Activated CD4-positive, alpha-beta memory T cell treated with anti-CD3 and anti-CD28 coated beads, Interleukin-2, amount 10 ng/mL, durations not matched to agents 7 days and 5 days (primary cell): ENCODE results near the gene GIGYF2. TPM values are rescaled to one million over a fixed set of nuclear protein-coding genes. Genes with fewer than 3 reads are reported as not detected.

ENCODE experiments used
- CTCF ChIA-PET: fragments of 350-600 bp; sonication (Branson Sonifier 250); formaldehyde crosslinking; loops from one replicate; lab custom pipeline; 2021; ENCODE audit warnings: antibody characterized with exemption, inconsistent platforms; lab: Charles Lee
- POLR2A ChIA-PET: fragments of 350-600 bp; sonication (Branson Sonifier 250); formaldehyde crosslinking; loops from one replicate; lab custom pipeline; 2021; ENCODE audit warnings: antibody characterized with exemption; lab: Charles Lee
- DNase-seq: peaks from one replicate; pipeline ENCODE4 v3.0.0-alpha.2; 2020
- H3K27ac Mint-ChIP-seq: one replicate; pipeline ENCODE4 v1.8.0; 2021; ENCODE audit warnings: mild to moderate bottlenecking, mixed read lengths
- H3K27me3 Mint-ChIP-seq: one replicate; pipeline ENCODE4 v1.8.0; 2021; ENCODE audit warnings: mixed read lengths
- H3K36me3 Mint-ChIP-seq: one replicate; pipeline ENCODE4 v1.8.0; 2021; ENCODE audit warnings: low read depth, mixed read lengths
- H3K4me1 Mint-ChIP-seq: one replicate; pipeline ENCODE4 v1.8.0; 2021; ENCODE audit warnings: mixed read lengths
- H3K4me3 Mint-ChIP-seq: one replicate; pipeline ENCODE4 v1.8.0; 2021; ENCODE audit warnings: mild to moderate bottlenecking, mixed read lengths
- H3K9me3 Mint-ChIP-seq: one replicate; pipeline ENCODE4 v1.8.0; 2021; ENCODE audit warnings: mixed read lengths
- total RNA-seq, 2 experiments: library from RNA; stranded (reverse); gene quantifications; one replicate each; pipeline ENCODE4 v1.2.3, GENCODE V29; 2021

GIGYF2 gene
- total RNA-seq, 2 experiments from 2014 or later: 56.5 to 59.9 TPM

GRCh38 chr2:232809349-232810124 is 112.4 kb downstream of the GIGYF2 start:
- H3K4me3 Mint-ChIP-seq: no peak overlapping the region
- CTCF ChIA-PET: interaction anchor here (0.6 to 2.3 kb wide), 11 partner anchors 12 to 568 kb away, joined by 3 to 8 read pairs (median 4); no protein-coding TSS in a partner anchor
- H3K9me3 Mint-ChIP-seq: no peaks in the 10 kb centered on the region
- peaks cover 49% of the 10 kb centered on the region for H3K36me3 Mint-ChIP-seq
- no peak overlapping the region for H3K27ac Mint-ChIP-seq
- no peak for DNase-seq
- POLR2A ChIA-PET: no interaction called here
- no peaks in the 10 kb centered on the region for H3K27me3 Mint-ChIP-seq
- H3K4me1 Mint-ChIP-seq: peaks cover 3% of the 10 kb centered on the region

DNA sequence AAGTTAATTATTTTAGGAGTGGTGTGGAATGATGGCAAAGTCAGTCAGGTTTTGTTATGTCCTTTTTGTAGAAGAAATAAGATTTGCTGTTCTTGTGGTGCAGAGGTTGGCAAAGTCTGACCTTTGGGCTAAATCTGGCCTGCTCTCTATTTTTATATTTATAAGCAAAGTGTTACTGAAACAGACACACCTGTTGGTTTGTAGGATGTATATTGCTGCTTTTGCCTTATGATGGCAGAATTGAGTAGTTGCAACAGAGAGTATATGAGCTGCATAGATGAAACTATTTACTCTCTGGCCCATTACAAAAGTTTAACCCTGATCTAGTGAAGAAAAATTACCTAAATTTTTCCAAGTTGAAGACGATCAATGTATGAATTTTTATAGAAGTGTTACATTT is 113.3 kb downstream of the GIGYF2 start:
- H3K4me1 Mint-ChIP-seq: peaks cover 3% of the 10 kb centered on the region
- no peak overlapping the region for H3K27ac Mint-ChIP-seq
- DNase-seq: no peak
- peaks cover 52% of the 10 kb centered on the region for H3K36me3 Mint-ChIP-seq
- ChIA-PET POLR2A (no interaction called here), CTCF (interaction anchor here (0.7 to 2.3 kb wide), 6 partner anchors 29 to 441 kb away, joined by 3 to 6 read pairs (median 4); partner anchors contain the start of gene ATG16L1)
- H3K9me3 Mint-ChIP-seq: no peaks in the 10 kb centered on the region
- H3K27me3 Mint-ChIP-seq: no peaks in the 10 kb centered on the region
- no peak overlapping the region for H3K4me3 Mint-ChIP-seq

GRCh38 chr2:232815569-232815968 is 118.4 kb downstream of the GIGYF2 start:
- Mint-ChIP-seq H3K9me3 (no peaks in the 10 kb centered on the region), H3K4me1 (peaks cover 4% of the 10 kb centered on the region), H3K27me3 (no peaks in the 10 kb centered on the region), H3K4me3 (no peak overlapping the region), H3K36me3 (peaks cover 67% of the 10 kb centered on the region), H3K27ac (no peak overlapping the region)
- CTCF ChIA-PET: interaction anchor here (0.5 kb wide), 1 partner anchor 591 kb away, joined by 3 read pairs; no protein-coding TSS in a partner anchor
- no peak for DNase-seq
- POLR2A ChIA-PET: no interaction called here

- H3K9me3 Mint-ChIP-seq: no peaks in the 10 kb centered on the region
- H3K4me1 Mint-ChIP-seq: peaks cover 2% of the 10 kb centered on the region
- no peak overlapping the region for H3K27ac Mint-ChIP-seq
- ChIA-PET POLR2A (no interaction called here), CTCF (no interaction called here)
- H3K27me3 Mint-ChIP-seq: no peaks in the 10 kb centered on the region
- no peak for DNase-seq
- peaks cover 68% of the 10 kb centered on the region for H3K36me3 Mint-ChIP-seq
- no peak overlapping the region for H3K4me3 Mint-ChIP-seq
Measured at GRCh38 chr2:232816657-232817056, 119.5 kb downstream of the GIGYF2 start.

DNA sequence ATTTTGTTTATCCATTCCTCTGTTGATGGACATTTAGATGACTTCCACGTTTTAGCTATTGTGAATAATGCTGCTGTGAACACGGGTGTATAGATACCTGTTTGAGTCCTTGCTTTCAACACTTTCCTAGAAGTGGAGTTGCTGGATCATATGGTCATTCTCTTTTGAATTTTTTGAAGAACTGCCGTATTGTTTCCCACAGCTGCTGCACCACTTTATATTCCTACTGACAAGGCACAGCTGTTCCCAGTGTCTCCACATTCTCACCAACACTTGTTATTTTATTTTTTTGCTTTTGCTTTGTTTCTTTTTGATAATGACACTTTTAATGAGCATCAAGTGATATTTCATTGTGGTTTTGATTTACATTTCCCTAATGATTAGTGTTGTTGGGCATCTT is 120.6 kb downstream of the GIGYF2 start:
- no peaks in the 10 kb centered on the region for H3K9me3 Mint-ChIP-seq
- CTCF ChIA-PET: no interaction called here
- peaks cover 2% of the 10 kb centered on the region for H3K4me1 Mint-ChIP-seq
- H3K4me3 Mint-ChIP-seq: no peak overlapping the region
- H3K27me3 Mint-ChIP-seq: no peaks in the 10 kb centered on the region
- POLR2A ChIA-PET: no interaction called here
- peaks cover 65% of the 10 kb centered on the region for H3K36me3 Mint-ChIP-seq
- no peak for DNase-seq
- no peak overlapping the region for H3K27ac Mint-ChIP-seq

GRCh38 chr2:232829988-232830387 is 132.9 kb downstream of the GIGYF2 start:
- H3K36me3 Mint-ChIP-seq: peaks cover 49% of the 10 kb centered on the region
- ChIA-PET POLR2A (no interaction called here), CTCF (no interaction called here)
- no peak for DNase-seq
- H3K27ac Mint-ChIP-seq: no peak overlapping the region
- H3K4me3 Mint-ChIP-seq: no peak overlapping the region
- no peaks in the 10 kb centered on the region for H3K27me3 Mint-ChIP-seq
- peaks cover 7% of the 10 kb centered on the region for H3K4me1 Mint-ChIP-seq
- H3K9me3 Mint-ChIP-seq: no peaks in the 10 kb centered on the region

GRCh38 chr2:232831496-232831895 is 134.4 kb downstream of the GIGYF2 start:
- CTCF ChIA-PET: no interaction called here
- DNase-seq: no peak
- Mint-ChIP-seq H3K27me3 (no peaks in the 10 kb centered on the region), H3K4me3 (no peak overlapping the region), H3K9me3 (no peaks in the 10 kb centered on the region), H3K27ac (no peak overlapping the region), H3K4me1 (peaks cover 6% of the 10 kb centered on the region), H3K36me3 (peaks cover 39% of the 10 kb centered on the region)
- POLR2A ChIA-PET: no interaction called here

DNA sequence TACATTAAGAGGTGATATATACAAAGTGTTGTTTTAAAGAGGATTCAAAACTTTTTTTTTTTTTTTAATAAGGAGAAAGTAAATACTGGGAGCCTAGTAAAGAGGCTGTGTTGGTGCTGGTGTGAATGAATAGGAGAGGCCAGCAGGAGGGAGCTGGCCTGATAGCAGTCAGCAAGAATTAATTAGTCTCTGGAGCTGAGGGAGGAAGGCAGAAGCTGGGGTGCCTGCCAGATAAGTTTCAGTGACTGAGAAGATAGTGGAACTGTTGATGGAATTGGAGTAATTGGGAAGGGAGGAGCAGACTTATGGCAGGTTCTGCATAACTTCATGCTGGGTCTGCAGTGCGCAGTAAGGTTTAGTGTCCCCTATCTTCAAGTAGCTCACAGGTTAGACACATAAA is 136.7 kb downstream of the GIGYF2 start:
- Mint-ChIP-seq H3K4me1 (peaks cover 25% of the 10 kb centered on the region), H3K27me3 (no peaks in the 10 kb centered on the region), H3K27ac (no peak overlapping the region), H3K9me3 (no peaks in the 10 kb centered on the region), H3K36me3 (peaks cover 39% of the 10 kb centered on the region), H3K4me3 (no peak overlapping the region)
- DNase-seq: no peak
- ChIA-PET POLR2A (no interaction called here), CTCF (no interaction called here)

DNA sequence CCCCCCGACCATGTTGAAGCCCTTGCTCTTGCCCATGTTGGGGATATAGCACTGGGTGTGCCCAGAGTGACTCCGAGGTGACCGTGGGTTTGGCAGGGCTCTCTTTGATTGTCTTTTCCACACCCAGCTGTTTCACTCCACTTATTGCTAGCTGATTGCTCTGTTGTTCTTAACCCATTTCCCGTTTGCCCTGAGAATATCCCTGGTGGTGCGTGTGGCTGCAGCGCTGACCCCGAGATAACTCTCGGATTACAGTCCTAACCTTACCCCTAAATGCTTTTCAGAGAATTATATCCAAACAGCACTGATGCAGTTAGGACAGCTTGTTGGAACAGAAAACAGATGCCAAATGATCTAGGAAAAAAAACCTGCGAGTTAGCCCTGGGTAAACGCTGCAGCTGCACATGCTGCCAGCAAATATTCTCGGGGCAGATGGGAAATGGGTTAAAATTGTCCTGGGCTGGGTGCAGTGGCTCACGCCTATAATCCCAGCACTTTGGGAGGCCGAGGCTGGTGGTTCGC is 138.6 kb downstream of the GIGYF2 start:
- CTCF ChIA-PET: no interaction called here
- peaks cover 50% of the 10 kb centered on the region for H3K36me3 Mint-ChIP-seq
- H3K27ac Mint-ChIP-seq: no peak overlapping the region
- DNase-seq: no peak
- peaks cover 37% of the 10 kb centered on the region for H3K4me1 Mint-ChIP-seq
- H3K4me3 Mint-ChIP-seq: no peak overlapping the region
- no peaks in the 10 kb centered on the region for H3K9me3 Mint-ChIP-seq
- POLR2A ChIA-PET: no interaction called here
- H3K27me3 Mint-ChIP-seq: no peaks in the 10 kb centered on the region

DNA sequence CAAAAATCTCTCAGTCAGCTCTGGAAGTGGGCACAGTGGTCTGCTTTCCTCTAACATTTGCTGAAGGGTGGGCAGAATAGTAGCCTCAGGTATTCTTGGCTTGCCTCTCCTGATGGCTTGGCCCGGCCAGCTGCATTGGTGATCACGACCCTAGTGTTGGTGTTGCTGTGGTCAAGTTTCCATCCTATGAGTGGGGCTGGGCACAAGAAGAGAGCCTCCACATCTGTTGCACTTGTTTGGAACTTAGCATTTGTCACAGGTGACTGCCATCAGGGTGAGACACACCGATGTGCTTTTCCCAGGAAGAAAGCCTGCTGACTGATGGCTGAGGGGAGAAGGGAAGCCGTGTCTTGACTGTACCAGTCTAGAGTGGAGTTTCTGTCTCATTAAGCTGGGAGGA is 139.8 kb downstream of the GIGYF2 start:
- H3K4me1 Mint-ChIP-seq: peaks cover 37% of the 10 kb centered on the region
- H3K9me3 Mint-ChIP-seq: no peaks in the 10 kb centered on the region
- peaks cover 54% of the 10 kb centered on the region for H3K36me3 Mint-ChIP-seq
- peak overlapping the region; percentile 75 for H3K27ac Mint-ChIP-seq
- H3K27me3 Mint-ChIP-seq: no peaks in the 10 kb centered on the region
- no peak overlapping the region for H3K4me3 Mint-ChIP-seq
- ChIA-PET POLR2A (interaction anchor here (0.6 kb wide), 1 partner anchor 42 kb away, joined by 3 read pairs; no protein-coding TSS in a partner anchor), CTCF (interaction anchor here (1.3 kb wide), 1 partner anchor 79 kb away, joined by 4 read pairs; no protein-coding TSS in a partner anchor)
- DNase-seq: no peak

DNA sequence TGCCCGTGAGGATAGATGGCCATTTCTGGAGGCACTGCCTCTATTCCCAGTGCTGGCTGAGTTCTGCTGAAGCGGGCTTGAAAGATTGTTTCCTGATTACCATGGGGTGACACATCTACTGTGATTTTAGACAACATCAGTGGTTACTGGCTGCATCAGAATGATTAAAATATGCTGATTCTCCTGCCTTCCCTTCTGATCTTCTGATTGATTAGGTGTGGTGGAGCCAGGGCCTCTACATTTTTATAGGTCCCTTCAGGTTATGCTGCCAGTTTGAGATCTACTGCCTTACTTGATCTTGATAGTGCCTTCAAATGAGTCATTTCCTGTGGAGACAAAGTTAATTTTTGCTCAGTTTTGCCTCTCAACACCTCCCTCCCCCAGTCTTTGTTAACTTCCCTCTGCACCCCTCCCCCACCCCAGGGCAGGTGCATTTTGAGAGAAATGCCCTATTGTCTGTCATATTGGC is 141.3 kb downstream of the GIGYF2 start:
- H3K4me1 Mint-ChIP-seq: peaks cover 35% of the 10 kb centered on the region
- no peaks in the 10 kb centered on the region for H3K9me3 Mint-ChIP-seq
- no peaks in the 10 kb centered on the region for H3K27me3 Mint-ChIP-seq
- ChIA-PET POLR2A (interaction anchor here (1.0 kb wide), 1 partner anchor 428 kb away, joined by 4 read pairs; no protein-coding TSS in a partner anchor), CTCF (interaction anchor here (1.1 to 1.2 kb wide), 2 partner anchors 29 to 190 kb away, joined by 3 to 4 read pairs; no protein-coding TSS in a partner anchor)
- H3K27ac Mint-ChIP-seq: peak overlapping the region; percentile 79
- peak; percentile 73 for DNase-seq
- no peak overlapping the region for H3K4me3 Mint-ChIP-seq
- peaks cover 44% of the 10 kb centered on the region for H3K36me3 Mint-ChIP-seq

GRCh38 chr2:232839411-232840079 is 142.4 kb downstream of the GIGYF2 start:
- Mint-ChIP-seq H3K9me3 (no peaks in the 10 kb centered on the region), H3K36me3 (peaks cover 43% of the 10 kb centered on the region), H3K27ac (peak overlapping the region; percentile 66), H3K27me3 (no peaks in the 10 kb centered on the region), H3K4me3 (no peak overlapping the region), H3K4me1 (peaks cover 42% of the 10 kb centered on the region)
- no peak for DNase-seq
- ChIA-PET POLR2A (no interaction called here), CTCF (interaction anchor here (1.2 kb wide), 1 partner anchor 30 kb away, joined by 4 read pairs; no protein-coding TSS in a partner anchor)

- Mint-ChIP-seq H3K9me3 (no peaks in the 10 kb centered on the region), H3K4me1 (peaks cover 30% of the 10 kb centered on the region), H3K27me3 (no peaks in the 10 kb centered on the region), H3K4me3 (no peak overlapping the region), H3K27ac (no peak overlapping the region), H3K36me3 (peaks cover 34% of the 10 kb centered on the region)
- DNase-seq: no peak
- POLR2A ChIA-PET: no interaction called here
- CTCF ChIA-PET: interaction anchor here (0.8 to 2.2 kb wide), 4 partner anchors 10 to 211 kb away, joined by 3 to 8 read pairs (median 4); no protein-coding TSS in a partner anchor
Measured at GRCh38 chr2:232842689-232843088, 145.6 kb downstream of the GIGYF2 start.
